SK-N-SH treated with all-trans-retinoic acid at 6 μM for 48 hours (cell line): Measurements from ENCODE around the gene PIWIL1.

Source experiments
- ATAC-seq: fragments of 200-7000 bp; cut with Tn5 transposase; 3 replicates; pipeline ENCODE4 v1.9.1; 2020; ENCODE audit warnings: mild to moderate bottlenecking, moderate library complexity
- BACH2 ChIP-seq: fragments of 250-450 bp; sonication (Bioruptor Pico); IDR thresholded peaks from 2 replicates; pipeline ENCODE4 v1.9.0; 2021; ENCODE audit warnings: mild to moderate bottlenecking, borderline replicate concordance
- CSDC2 ChIP-seq: fragments of 250-450 bp; sonication (Bioruptor Pico); IDR thresholded peaks from 2 replicates; pipeline ENCODE4 v1.5.0; 2020; ENCODE audit warnings: mild to moderate bottlenecking, moderate library complexity
- CSRNP3 ChIP-seq: fragments of 250-450 bp; sonication (Bioruptor Pico); IDR thresholded peaks from 2 replicates; pipeline ENCODE4 v1.5.1; 2021; ENCODE audit warnings: mild to moderate bottlenecking, moderate library complexity
- ESRRG ChIP-seq: fragments of 250-450 bp; sonication (Bioruptor Pico); IDR thresholded peaks from 2 replicates; pipeline ENCODE4 v1.6.1; 2021; ENCODE audit warnings: mild to moderate bottlenecking
- GLIS3 ChIP-seq: fragments of 250-450 bp; sonication (Bioruptor Pico); IDR thresholded peaks from 2 replicates; pipeline ENCODE4 v1.5.0; 2020; ENCODE audit warnings: mild to moderate bottlenecking, moderate library complexity
- ISL1 ChIP-seq: fragments of 250-450 bp; sonication (Bioruptor Pico); IDR thresholded peaks from 2 replicates; pipeline ENCODE4 v2.1.2; 2022; ENCODE audit warnings: mild to moderate bottlenecking, moderate library complexity
- OSR1 ChIP-seq: fragments of 250-450 bp; sonication (Bioruptor Pico); IDR thresholded peaks from 2 replicates; pipeline ENCODE4 v1.8.0; 2022; ENCODE audit warnings: moderate library complexity, mild to moderate bottlenecking, inconsistent platforms
- POU6F1 ChIP-seq: fragments of 250-450 bp; sonication (Bioruptor Pico); IDR thresholded peaks from 2 replicates; pipeline ENCODE4 v1.8.0; 2021; ENCODE audit warnings: low read depth, mild to moderate bottlenecking, moderate library complexity, borderline replicate concordance
- PPARA ChIP-seq: fragments of 250-450 bp; sonication (Bioruptor Pico); IDR thresholded peaks from 2 replicates; pipeline ENCODE4 v1.5.0; 2020; ENCODE audit warnings: mild to moderate bottlenecking, borderline replicate concordance
- RARB ChIP-seq: fragments of 250-450 bp; sonication (Bioruptor Pico); IDR thresholded peaks from 2 replicates; pipeline ENCODE4 v1.8.0; 2021; ENCODE audit warnings: mild to moderate bottlenecking, moderate library complexity
- SNAI2 ChIP-seq: fragments of 250-450 bp; sonication (Bioruptor Pico); IDR thresholded peaks from 2 replicates; pipeline ENCODE4 v1.5.0; 2020; ENCODE audit warnings: mild to moderate bottlenecking, moderate library complexity
- TOX ChIP-seq: fragments of 250-450 bp; sonication (Bioruptor Pico); IDR thresholded peaks from 2 replicates; pipeline ENCODE4 v1.8.0; 2021; ENCODE audit warnings: mild to moderate bottlenecking, moderate library complexity, borderline replicate concordance
- ZC3H10 ChIP-seq: fragments of 250-450 bp; sonication (Bioruptor Pico); IDR thresholded peaks from 2 replicates; pipeline ENCODE4 v1.5.1; 2021; ENCODE audit warnings: mild to moderate bottlenecking, moderate library complexity
- ZFP3 ChIP-seq: fragments of 250-450 bp; sonication (Bioruptor Pico); IDR thresholded peaks from 2 replicates; pipeline ENCODE4 v1.5.0; 2020; ENCODE audit warnings: mild to moderate bottlenecking, moderate library complexity
- ZFP30 ChIP-seq: fragments of 450-650 bp; formaldehyde crosslinking; IDR thresholded peaks from 2 replicates; pipeline ENCODE4 v1.5.0; 2022; ENCODE audit warnings: mild to moderate bottlenecking, moderate library complexity
- ZNF565 ChIP-seq: fragments of 450-650 bp; formaldehyde crosslinking; conservative IDR thresholded peaks from 2 replicates; pipeline ENCODE4 v1.5.0; 2020; ENCODE audit warnings: low read depth, mild to moderate bottlenecking, moderate library complexity
- ZNF70 ChIP-seq: fragments of 450-650 bp; formaldehyde crosslinking; IDR thresholded peaks from 2 replicates; pipeline ENCODE4 v1.5.0; 2020; ENCODE audit warnings: mild to moderate bottlenecking, moderate library complexity
- ZNF8 ChIP-seq: fragments of 450-650 bp; formaldehyde crosslinking; IDR thresholded peaks from 2 replicates; pipeline ENCODE4 v1.5.0; 2020; ENCODE audit warnings: mild to moderate bottlenecking, moderate library complexity
- TF ChIP-seq, protein P1 (sequence below): fragments of 250-450 bp; sonication (Bioruptor Pico); IDR thresholded peaks from 2 replicates; pipeline ENCODE4 v1.8.0; 2020; ENCODE audit warnings: mild to moderate bottlenecking, moderate library complexity, borderline replicate concordance
- TF ChIP-seq, protein P2 (sequence below): fragments of 250-450 bp; sonication (Bioruptor Pico); IDR thresholded peaks from 2 replicates; pipeline ENCODE4 v1.5.0; 2020; ENCODE audit warnings: mild to moderate bottlenecking, moderate library complexity

The PIWIL1 gene

DNA sequence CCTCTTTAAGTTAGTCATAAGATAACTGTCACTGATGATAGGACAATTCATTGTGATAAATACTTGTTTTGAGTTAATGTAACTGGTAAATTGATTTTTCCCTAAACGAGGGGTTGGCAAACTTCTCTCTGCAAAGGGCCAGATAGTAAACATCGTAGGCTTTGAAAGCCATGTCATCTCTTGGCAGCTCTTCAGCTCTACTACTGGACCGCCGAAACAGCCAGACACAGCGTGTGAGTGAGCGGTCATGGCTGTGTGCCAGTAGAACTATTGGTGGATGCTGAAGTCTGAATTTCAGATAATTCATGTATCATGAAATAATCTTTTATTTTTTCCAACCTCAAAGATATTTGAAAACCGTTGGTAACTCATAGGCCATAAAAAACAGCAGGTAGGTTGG lies 9.9 kb downstream of the PIWIL1 start:
- no peak for ATAC-seq
- TF ChIP-seq ESRRG (CRISPR knock-in tag) (no peak), ZFP30 (CRISPR knock-in tag) (no peak), GLIS3 (no peak), BACH2 (CRISPR knock-in tag) (no peak)

DNA sequence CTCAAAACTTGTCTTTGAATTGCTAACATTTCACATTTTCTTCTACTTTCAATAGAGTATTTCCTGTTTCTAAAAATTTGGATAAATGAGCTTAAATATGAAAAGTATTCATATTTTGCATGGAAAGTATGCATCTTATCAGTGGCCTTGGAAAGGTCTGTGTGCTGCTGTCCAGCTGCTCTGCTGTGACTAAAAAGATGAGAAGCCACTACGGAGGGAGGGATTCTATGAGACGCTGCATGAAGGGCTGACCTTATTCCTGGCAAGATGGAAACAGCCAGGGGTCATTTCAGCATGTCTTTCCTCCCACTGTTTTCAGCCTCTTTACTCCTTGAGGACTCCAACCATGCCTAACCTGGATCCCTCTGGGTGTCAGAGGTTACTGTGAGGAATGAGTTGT lies 13.0 kb downstream of the PIWIL1 start:
- no peak for ATAC-seq
- no peak for TF ChIP-seq RARB (CRISPR knock-in tag)

- no peak for ATAC-seq
- no peak for TF ChIP-seq ISL1 (CRISPR knock-in tag)
- TF ChIP-seq ZNF70 (CRISPR knock-in tag), result no peak
- no peak for TF ChIP-seq RARB (CRISPR knock-in tag)
- no peak for TF ChIP-seq ZC3H10 (CRISPR knock-in tag)
- no peak for TF ChIP-seq ZFP3 (CRISPR knock-in tag)
- no peak for TF ChIP-seq CSRNP3
- no peak for TF ChIP-seq OSR1 (CRISPR knock-in tag)
- no peak for TF ChIP-seq ZFP30 (CRISPR knock-in tag)
- TF ChIP-seq SNAI2 (CRISPR knock-in tag), result no peak
- no peak for TF ChIP-seq BACH2 (CRISPR knock-in tag)
- TF ChIP-seq ZNF565, result no peak
- TF ChIP-seq, protein P1, sequence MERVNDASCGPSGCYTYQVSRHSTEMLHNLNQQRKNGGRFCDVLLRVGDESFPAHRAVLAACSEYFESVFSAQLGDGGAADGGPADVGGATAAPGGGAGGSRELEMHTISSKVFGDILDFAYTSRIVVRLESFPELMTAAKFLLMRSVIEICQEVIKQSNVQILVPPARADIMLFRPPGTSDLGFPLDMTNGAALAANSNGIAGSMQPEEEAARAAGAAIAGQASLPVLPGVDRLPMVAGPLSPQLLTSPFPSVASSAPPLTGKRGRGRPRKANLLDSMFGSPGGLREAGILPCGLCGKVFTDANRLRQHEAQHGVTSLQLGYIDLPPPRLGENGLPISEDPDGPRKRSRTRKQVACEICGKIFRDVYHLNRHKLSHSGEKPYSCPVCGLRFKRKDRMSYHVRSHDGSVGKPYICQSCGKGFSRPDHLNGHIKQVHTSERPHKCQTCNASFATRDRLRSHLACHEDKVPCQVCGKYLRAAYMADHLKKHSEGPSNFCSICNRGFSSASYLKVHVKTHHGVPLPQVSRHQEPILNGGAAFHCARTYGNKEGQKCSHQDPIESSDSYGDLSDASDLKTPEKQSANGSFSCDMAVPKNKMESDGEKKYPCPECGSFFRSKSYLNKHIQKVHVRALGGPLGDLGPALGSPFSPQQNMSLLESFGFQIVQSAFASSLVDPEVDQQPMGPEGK, result no peak
- no peak for TF ChIP-seq CSDC2 (CRISPR knock-in tag)
- TF ChIP-seq TOX, result no peak
- TF ChIP-seq, protein P2, sequence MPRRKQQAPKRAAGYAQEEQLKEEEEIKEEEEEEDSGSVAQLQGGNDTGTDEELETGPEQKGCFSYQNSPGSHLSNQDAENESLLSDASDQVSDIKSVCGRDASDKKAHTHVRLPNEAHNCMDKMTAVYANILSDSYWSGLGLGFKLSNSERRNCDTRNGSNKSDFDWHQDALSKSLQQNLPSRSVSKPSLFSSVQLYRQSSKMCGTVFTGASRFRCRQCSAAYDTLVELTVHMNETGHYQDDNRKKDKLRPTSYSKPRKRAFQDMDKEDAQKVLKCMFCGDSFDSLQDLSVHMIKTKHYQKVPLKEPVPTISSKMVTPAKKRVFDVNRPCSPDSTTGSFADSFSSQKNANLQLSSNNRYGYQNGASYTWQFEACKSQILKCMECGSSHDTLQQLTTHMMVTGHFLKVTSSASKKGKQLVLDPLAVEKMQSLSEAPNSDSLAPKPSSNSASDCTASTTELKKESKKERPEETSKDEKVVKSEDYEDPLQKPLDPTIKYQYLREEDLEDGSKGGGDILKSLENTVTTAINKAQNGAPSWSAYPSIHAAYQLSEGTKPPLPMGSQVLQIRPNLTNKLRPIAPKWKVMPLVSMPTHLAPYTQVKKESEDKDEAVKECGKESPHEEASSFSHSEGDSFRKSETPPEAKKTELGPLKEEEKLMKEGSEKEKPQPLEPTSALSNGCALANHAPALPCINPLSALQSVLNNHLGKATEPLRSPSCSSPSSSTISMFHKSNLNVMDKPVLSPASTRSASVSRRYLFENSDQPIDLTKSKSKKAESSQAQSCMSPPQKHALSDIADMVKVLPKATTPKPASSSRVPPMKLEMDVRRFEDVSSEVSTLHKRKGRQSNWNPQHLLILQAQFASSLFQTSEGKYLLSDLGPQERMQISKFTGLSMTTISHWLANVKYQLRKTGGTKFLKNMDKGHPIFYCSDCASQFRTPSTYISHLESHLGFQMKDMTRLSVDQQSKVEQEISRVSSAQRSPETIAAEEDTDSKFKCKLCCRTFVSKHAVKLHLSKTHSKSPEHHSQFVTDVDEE (CRISPR knock-in tag), result no peak
- no peak for TF ChIP-seq PPARA (CRISPR knock-in tag)
- no peak for TF ChIP-seq ZNF8
- no peak for TF ChIP-seq GLIS3
- no peak for TF ChIP-seq POU6F1
Observed at GRCh38 chr12:130351326-130351725, 13.6 kb downstream of the PIWIL1 start.

GRCh38 chr12:130353081-130353480 lies 15.4 kb downstream of the PIWIL1 start:
- TF ChIP-seq PPARA (CRISPR knock-in tag) (no peak), GLIS3 (no peak), POU6F1 (no peak)
- ATAC-seq, result no peak
